GM21528 (cell line): ENCODE results near the gene GNA14.
"Not testable (repeated sequence)": the region's sequence is repeated elsewhere in the genome, so short reads cannot be mapped to it uniquely, and the experiment has no call there.

Source experiments
- ATAC-seq: cut with Tn5 transposase; IDR thresholded peaks from one replicate; pipeline ENCODE4 v1.9.1; 2021; ENCODE audit warnings: mild to moderate bottlenecking, moderate library complexity; ENCODE audit not compliant: unreplicated experiment, low FRiP score

Gene GNA14

DNA sequence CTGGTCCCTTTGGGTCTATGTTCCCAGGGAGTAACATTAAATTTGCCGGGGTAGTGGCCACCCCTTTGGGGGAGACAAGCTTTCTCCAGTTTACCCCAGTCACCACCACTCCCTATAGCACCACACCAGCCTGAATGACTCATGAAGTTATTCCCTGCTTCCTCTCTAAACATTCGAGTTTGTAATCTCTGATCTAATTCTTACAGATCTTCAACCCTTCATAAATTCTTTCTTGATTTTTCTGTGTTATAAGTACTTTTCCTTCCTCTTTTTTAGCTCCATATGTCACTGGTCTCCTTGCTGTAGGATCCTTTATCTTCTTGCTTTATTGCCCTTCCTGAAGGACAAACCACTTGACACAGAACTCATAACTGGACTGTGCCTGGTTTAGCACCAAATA lies 55.6 kb downstream of the GNA14 start:
- ATAC-seq: no peak

GRCh38 chr9:77589046-77589795 lies 58.9 kb downstream of the GNA14 start:
- ATAC-seq: no peak

GRCh38 chr9:77588271-77588937 lies 59.7 kb downstream of the GNA14 start:
- ATAC-seq: no peak

GRCh38 chr9:77587851-77588250 lies 60.3 kb downstream of the GNA14 start:
- ATAC-seq: no peak

- ATAC-seq: no peak
Measured at GRCh38 chr9:77587042-77587441, 61.1 kb downstream of the GNA14 start.

- ATAC-seq: no peak
Measured at GRCh38 chr9:77586591-77586990, 61.5 kb downstream of the GNA14 start.

- ATAC-seq: no peak
Measured at GRCh38 chr9:77585335-77585786, 62.8 kb downstream of the GNA14 start.

DNA sequence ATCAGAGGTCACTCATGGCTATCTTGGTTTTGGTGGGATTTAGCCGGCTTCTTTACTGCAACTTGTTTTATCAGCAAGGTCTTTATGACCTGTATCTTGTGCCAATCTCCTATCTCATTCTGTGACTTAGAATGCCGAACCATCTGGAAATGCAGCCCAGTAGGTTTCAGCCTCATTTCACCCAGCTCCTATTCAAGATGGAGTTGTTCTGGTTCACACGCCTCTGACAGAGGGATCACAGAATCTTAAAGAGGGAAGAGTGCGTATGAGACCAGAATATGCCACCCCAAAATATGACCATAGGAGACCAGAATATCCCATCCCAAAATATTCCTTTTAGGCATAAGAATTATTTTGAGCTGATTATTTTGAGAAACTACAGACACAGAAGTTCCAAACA lies 63.2 kb downstream of the GNA14 start:
- ATAC-seq: not testable (repeated sequence)

- ATAC-seq: no peak
Measured at GRCh38 chr9:77582961-77583576, 65.1 kb downstream of the GNA14 start.

GRCh38 chr9:77582525-77582924 lies 65.6 kb downstream of the GNA14 start:
- ATAC-seq: no peak

- no peak for ATAC-seq
Measured at GRCh38 chr9:77575785-77576184, 72.3 kb downstream of the GNA14 start.

DNA sequence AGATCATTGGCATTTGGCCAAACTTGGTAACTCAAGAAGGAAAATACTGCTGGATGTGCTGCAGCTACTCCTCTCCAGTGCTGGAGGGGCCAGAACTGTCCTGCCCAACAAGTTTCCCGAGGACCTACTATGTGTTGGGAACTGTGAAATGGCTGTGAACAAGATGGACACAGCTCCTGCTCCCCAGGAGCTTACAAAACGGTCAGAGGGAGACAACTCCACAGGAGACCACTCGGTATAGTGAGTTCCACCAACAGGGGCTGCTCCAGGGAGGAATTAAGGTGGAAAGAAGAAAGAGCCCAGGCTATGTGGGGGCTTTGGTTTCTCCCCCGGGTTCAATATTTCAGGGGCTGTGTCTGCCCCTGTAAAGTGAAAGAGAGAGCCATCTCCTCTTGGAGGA lies 78.8 kb downstream of the GNA14 start:
- ATAC-seq: no peak

DNA sequence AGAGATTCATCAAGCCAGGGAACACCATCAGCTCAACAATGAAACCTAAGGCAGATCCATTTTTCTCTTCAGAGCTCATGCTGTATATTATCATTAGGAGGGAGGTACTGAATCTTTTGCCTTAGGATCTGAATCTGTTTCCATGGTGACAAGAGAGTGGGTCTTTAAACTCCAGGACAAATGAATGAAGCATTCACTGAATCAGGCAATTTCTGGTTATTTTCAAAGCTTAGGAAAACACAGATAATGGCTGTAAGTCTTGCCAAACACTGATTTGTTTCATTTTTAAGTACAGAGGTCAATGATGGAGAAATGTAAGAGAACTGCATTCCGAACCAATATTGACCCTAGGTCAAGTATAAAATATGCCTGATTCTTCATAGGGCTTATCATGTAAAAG lies 84.9 kb downstream of the GNA14 start:
- ATAC-seq: no peak

DNA sequence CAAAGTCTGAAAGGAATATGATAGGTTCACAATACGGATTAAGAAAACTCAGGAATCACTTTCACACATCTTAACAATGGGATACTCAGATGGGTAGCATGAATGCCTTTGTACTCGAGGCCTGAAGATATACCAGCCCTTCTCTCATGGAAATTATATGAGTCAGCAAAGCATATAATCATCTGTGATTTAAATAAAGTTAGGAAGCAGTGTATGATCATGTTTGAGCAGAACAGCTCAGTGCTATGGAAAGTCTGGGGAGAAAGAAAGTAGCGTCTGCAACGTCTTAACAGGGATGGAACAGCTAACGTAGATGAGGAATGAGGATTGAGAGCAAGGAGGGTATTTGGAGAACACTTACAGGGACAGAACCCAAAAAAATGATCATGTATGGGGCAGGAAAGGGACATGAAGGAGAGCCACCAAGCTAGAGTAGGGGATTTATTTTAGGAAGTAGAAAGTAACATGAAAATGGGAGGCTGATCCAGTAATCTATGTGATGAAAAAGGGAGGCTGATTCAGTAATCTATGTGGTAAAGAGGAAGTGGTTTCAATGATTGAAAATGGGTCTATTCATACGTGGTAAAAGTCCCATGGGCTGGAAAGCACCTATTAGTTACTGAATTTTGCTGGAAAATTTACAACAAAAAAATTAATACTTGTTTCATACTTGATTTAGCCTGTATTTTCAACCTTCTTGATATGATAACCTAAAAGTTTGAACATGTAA lies 85.9 kb downstream of the GNA14 start:
- no peak for ATAC-seq

- ATAC-seq: no peak
Measured at GRCh38 chr9:77561331-77562018, 86.6 kb downstream of the GNA14 start.

GRCh38 chr9:77556396-77556795 lies 91.7 kb downstream of the GNA14 start:
- no peak for ATAC-seq

GRCh38 chr9:77554586-77555105 lies 93.5 kb downstream of the GNA14 start:
- no peak for ATAC-seq

DNA sequence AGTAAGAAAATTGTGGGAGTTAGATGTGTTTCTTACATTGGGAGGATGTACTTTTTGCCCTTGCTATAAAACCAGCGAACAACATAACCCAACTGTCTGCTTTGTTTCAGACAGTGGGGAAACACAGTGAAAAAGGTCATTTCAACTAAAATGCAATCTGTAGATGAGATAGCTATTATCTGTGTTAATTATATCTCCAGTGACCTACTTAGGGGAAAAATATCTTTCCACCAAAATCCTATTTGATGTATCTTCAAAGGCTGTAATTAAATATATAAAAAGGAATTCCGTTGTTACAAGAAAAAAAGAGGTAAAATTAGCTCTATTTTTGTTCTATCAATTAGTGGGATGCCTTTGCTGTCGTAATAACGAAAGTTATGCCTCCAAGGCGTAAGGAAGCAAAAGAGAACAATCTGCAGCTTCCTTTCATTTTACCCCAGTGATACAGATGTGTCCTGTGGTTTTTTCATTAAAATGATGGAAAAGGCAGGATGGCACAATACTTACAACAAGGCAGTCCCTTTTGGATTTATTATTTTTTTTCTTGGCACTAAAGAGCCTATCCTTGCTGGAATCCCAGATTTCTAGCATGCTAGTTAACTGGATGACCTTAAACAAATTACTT lies 100.9 kb downstream of the GNA14 start:
- no peak for ATAC-seq

- ATAC-seq: no peak
Measured at GRCh38 chr9:77546376-77546950, 101.7 kb downstream of the GNA14 start.
